Measurements from ENCODE around the gene CNTNAP2. TPM values are rescaled to one million over a fixed set of nuclear protein-coding genes. Genes with fewer than 3 reads are reported as not detected.

Gene CNTNAP2
- total RNA-seq, 1 donor from 2014 or later: 0.59 TPM

GRCh38 chr7:147171013-147171391 is 1054.4 kb downstream of the CNTNAP2 start:
- Histone ChIP-seq H3K9me3 (no peaks in the 10 kb centered on the region), H3K4me3 (no peak overlapping the region), H3K27ac (no peak overlapping the region), H3K36me3 (no peaks in the 10 kb centered on the region), H3K27me3 (ENCODE audit: low read depth) (no peaks in the 10 kb centered on the region), H3K4me1 (no peaks in the 10 kb centered on the region)
- DNase-seq: no peak
- ATAC-seq: no peak
- no peak for TF ChIP-seq CTCF (IDR thresholded peaks at IDR 0.05)
- intact Hi-C loops (cut with DNase I): no loop called here

DNA sequence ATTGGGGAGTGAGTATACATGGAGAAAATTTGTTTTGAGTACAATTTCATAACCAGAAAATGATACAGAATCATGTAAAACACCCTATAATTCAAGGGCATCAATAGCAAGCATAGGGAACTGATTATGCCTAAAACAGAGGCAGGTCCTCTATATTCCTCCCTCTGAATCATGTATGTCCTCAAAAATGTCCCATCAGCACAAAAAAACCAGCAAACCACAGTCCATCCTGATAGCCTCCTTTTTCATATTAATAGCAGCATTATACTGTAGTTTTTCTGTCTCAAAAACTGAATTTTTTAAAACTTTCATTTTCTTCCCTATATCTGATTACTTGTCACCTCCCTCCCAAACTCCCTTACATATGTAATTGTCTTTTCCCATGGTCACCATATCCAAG is 1057.3 kb downstream of the CNTNAP2 start:
- TF ChIP-seq CTCF (IDR thresholded peaks at IDR 0.05): no peak
- no peaks in the 10 kb centered on the region for H3K9me3 ChIP-seq
- H3K27ac ChIP-seq: no peak overlapping the region
- no peak overlapping the region for H3K4me3 ChIP-seq
- ATAC-seq (no peak), DNase-seq (no peak)
- H3K36me3 ChIP-seq: no peaks in the 10 kb centered on the region
- H3K27me3 ChIP-seq (ENCODE audit: low read depth): no peaks in the 10 kb centered on the region
- no peaks in the 10 kb centered on the region for H3K4me1 ChIP-seq
- intact Hi-C loops (cut with DNase I): no loop called here

GRCh38 chr7:147182874-147183273 is 1066.3 kb downstream of the CNTNAP2 start:
- no peak for TF ChIP-seq CTCF (IDR thresholded peaks at IDR 0.05)
- Histone ChIP-seq H3K4me3 (no peak overlapping the region), H3K27me3 (ENCODE audit: low read depth) (no peaks in the 10 kb centered on the region), H3K36me3 (no peaks in the 10 kb centered on the region), H3K4me1 (no peaks in the 10 kb centered on the region), H3K27ac (no peak overlapping the region), H3K9me3 (no peaks in the 10 kb centered on the region)
- DNase-seq (no peak), ATAC-seq (no peak)
- intact Hi-C loops (cut with DNase I): no loop called here

GRCh38 chr7:147183276-147183675 is 1066.7 kb downstream of the CNTNAP2 start:
- DNase-seq: no peak
- intact Hi-C loops (cut with DNase I): no loop called here
- Histone ChIP-seq H3K27ac (no peak overlapping the region), H3K36me3 (no peaks in the 10 kb centered on the region), H3K9me3 (no peaks in the 10 kb centered on the region), H3K4me3 (no peak overlapping the region), H3K4me1 (no peaks in the 10 kb centered on the region), H3K27me3 (ENCODE audit: low read depth) (no peaks in the 10 kb centered on the region)
- ATAC-seq: no peak
- no peak for TF ChIP-seq CTCF (IDR thresholded peaks at IDR 0.05)

GRCh38 chr7:147188467-147188866 is 1071.9 kb downstream of the CNTNAP2 start:
- Histone ChIP-seq H3K27ac (no peak overlapping the region), H3K27me3 (ENCODE audit: low read depth) (no peaks in the 10 kb centered on the region), H3K4me3 (no peak overlapping the region), H3K9me3 (no peaks in the 10 kb centered on the region), H3K4me1 (no peaks in the 10 kb centered on the region), H3K36me3 (no peaks in the 10 kb centered on the region)
- no peak for TF ChIP-seq CTCF (IDR thresholded peaks at IDR 0.05)
- DNase-seq (no peak), ATAC-seq (peak in 1 of 2 donors; percentile 65)
- intact Hi-C loops (cut with DNase I): no loop called here

DNA sequence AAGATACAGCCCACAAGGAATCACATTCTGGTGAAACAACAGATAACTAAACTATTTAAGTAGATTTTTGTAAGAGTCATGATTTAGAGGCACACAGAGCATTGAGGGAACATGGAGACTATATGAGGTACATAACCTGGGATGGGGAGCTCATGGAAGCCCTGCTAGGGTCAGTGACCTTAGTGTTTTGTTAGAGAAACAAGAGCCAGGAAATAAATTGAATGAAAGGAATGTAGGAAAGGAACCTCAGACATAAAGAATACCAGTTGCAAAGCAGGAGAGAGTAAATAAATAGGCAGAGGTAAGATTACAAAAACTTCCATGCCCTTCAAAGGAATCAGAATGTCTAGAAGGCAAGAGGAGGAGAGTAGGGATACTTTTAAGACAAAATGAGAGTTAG is 1076.9 kb downstream of the CNTNAP2 start:
- H3K9me3 ChIP-seq: no peaks in the 10 kb centered on the region
- TF ChIP-seq CTCF (IDR thresholded peaks at IDR 0.05): no peak
- no peak for ATAC-seq
- no peak overlapping the region for H3K4me3 ChIP-seq
- no peaks in the 10 kb centered on the region for H3K36me3 ChIP-seq
- H3K4me1 ChIP-seq: no peaks in the 10 kb centered on the region
- no peak for DNase-seq
- no peaks in the 10 kb centered on the region for H3K27me3 ChIP-seq (ENCODE audit: low read depth)
- intact Hi-C loops (cut with DNase I): no loop called here
- H3K27ac ChIP-seq: no peak overlapping the region

Data from lower lobe of right lung (tissue), 2 donors.